Duodenal mucosa (tissue), 2 donors: Measurements from ENCODE around the gene KMT2C.

Source experiments
- H3K27ac ChIP-seq: one replicate; pipeline ENCODE4 v1.7.0; 2013; ENCODE audit warnings: low read depth, low read length
- H3K27me3 ChIP-seq, 2 donors: one replicate each; pipeline ENCODE4 v1.7.0; 2013; ENCODE audit warnings: low read length in 2 of 2, control low read depth in 1 of 2; ENCODE audit not compliant: insufficient read depth in 2 of 2, control insufficient read depth in 1 of 2
- H3K36me3 ChIP-seq, 2 donors: one replicate each; pipeline ENCODE4 v1.7.0; 2013; ENCODE audit warnings: low read length in 2 of 2, control low read depth in 1 of 2; ENCODE audit not compliant: insufficient read depth in 2 of 2, control insufficient read depth in 1 of 2
- H3K4me1 ChIP-seq, 2 donors: one replicate each; pipeline ENCODE4 v1.7.0; 2013; ENCODE audit warnings: low read length in 2 of 2, control low read depth in 1 of 2; ENCODE audit not compliant: insufficient read depth in 2 of 2, control insufficient read depth in 1 of 2
- H3K4me3 ChIP-seq, 2 donors: one replicate each; pipeline ENCODE4 v1.7.0; 2013; ENCODE audit warnings: low read length in 2 of 2, low read depth in 1 of 2
- H3K9ac ChIP-seq, 2 donors: one replicate each; pipeline ENCODE4 v1.7.0; 2013; ENCODE audit warnings: low read length in 2 of 2, low read depth in 1 of 2
- H3K9me3 ChIP-seq, 2 donors: one replicate each; pipeline ENCODE4 v1.7.0; 2013; ENCODE audit warnings: low read length in 2 of 2, control low read depth in 1 of 2; ENCODE audit not compliant: control insufficient read depth in 1 of 2

KMT2C gene

DNA sequence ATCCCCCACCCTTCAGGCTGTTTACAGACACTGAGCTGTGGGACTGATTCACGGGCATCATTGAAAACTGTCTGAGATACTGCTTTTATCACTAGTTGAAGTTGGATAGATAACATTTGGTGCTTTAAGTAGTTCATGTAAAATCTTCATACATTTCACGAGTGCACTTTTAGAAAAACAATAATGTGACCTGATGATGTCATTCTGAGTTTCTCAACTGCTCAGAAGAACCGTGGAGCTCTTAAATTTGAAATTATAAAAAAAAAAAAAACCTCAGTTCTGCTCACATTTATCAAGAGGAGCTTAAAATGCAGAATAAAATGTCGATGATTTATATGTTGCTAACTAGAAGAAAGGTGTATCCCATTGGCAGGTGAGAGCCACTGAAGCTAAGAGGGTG lies 328.8 kb downstream of the KMT2C start:
- Histone ChIP-seq H3K27ac (no peak overlapping the region), H3K4me3 (no peak overlapping the region), H3K9me3 (no peaks in the 10 kb centered on the region), H3K36me3 (peaks cover 4 to 7% of the 10 kb centered on the region in 2 donors), H3K4me1 (no peaks in the 10 kb centered on the region), H3K9ac (no peak overlapping the region), H3K27me3 (no peaks in the 10 kb centered on the region)

DNA sequence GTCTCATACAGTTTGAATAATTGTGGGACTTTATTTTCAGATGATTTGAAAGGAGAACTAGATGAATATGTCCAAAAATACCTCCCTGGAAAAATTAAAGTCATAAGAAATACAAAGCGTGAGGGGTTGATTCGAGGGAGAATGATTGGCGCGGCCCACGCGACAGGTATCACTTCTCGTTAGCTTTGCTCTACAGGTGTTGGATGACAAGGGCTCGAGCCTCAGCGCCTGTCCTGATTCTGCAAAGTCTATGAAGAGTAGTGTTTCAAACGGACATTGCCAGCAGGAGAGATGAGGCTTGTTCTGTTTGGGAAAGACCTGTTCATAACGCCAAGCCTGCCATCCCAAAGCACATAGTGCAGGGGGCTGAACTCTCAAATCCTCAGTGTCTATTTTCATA lies 330.6 kb downstream of the KMT2C start:
- Histone ChIP-seq H3K9me3 (no peaks in the 10 kb centered on the region), H3K36me3 (peaks cover 11 to 13% of the 10 kb centered on the region in 2 donors), H3K9ac (no peak overlapping the region), H3K27me3 (no peaks in the 10 kb centered on the region), H3K4me3 (no peak overlapping the region), H3K27ac (no peak overlapping the region), H3K4me1 (no peaks in the 10 kb centered on the region)

GRCh38 chr7:152103691-152104090 lies 332.1 kb downstream of the KMT2C start:
- Histone ChIP-seq H3K27ac (no peak overlapping the region), H3K36me3 (peaks cover 10 to 11% of the 10 kb centered on the region in 2 donors), H3K4me3 (no peak overlapping the region), H3K9me3 (no peaks in the 10 kb centered on the region), H3K9ac (no peak overlapping the region), H3K4me1 (no peaks in the 10 kb centered on the region), H3K27me3 (no peaks in the 10 kb centered on the region)

GRCh38 chr7:152103066-152103465 lies 332.7 kb downstream of the KMT2C start:
- H3K36me3 ChIP-seq: peaks cover 10 to 11% of the 10 kb centered on the region in 2 donors
- H3K27ac ChIP-seq: no peak overlapping the region

GRCh38 chr7:152097330-152097729 lies 338.5 kb downstream of the KMT2C start:
- Histone ChIP-seq H3K9me3 (no peaks in the 10 kb centered on the region), H3K36me3 (peaks cover 5 to 10% of the 10 kb centered on the region in 2 donors), H3K4me1 (no peaks in the 10 kb centered on the region), H3K9ac (no peak overlapping the region), H3K4me3 (no peak overlapping the region), H3K27ac (no peak overlapping the region), H3K27me3 (no peaks in the 10 kb centered on the region)

More at GRCh38 chr7:152103066-152103465, 332.7 kb downstream of the KMT2C start:
- Histone ChIP-seq H3K9ac (no peak overlapping the region), H3K9me3 (no peaks in the 10 kb centered on the region), H3K4me3 (no peak overlapping the region), H3K4me1 (no peaks in the 10 kb centered on the region), H3K27me3 (no peaks in the 10 kb centered on the region)

GRCh38 chr7:152095771-152096170 lies 340.0 kb downstream of the KMT2C start:
- Histone ChIP-seq H3K9me3 (no peaks in the 10 kb centered on the region), H3K36me3 (peaks cover 0 to 3% of the 10 kb centered on the region in 2 donors), H3K4me1 (no peaks in the 10 kb centered on the region), H3K27ac (no peak overlapping the region), H3K27me3 (no peaks in the 10 kb centered on the region), H3K9ac (no peak overlapping the region), H3K4me3 (no peak overlapping the region)

DNA sequence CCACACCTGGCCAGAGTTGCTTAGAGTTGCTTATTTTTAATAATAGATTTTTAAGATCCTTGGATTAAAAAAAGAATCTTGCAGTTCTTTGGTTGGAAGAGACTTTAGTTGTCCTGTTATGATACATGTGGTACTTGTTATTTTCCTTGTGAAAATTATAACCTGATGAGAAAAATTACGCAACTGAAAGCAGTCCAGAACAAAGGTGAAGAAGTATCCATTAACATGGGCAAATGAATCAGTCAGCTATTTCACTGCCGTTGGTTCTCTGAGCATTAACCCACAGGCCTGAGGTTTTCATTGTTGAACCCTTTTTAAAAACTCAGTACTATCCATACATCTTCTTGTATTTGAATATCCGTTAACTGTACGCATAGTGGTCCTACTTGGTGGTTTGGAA lies 342.1 kb downstream of the KMT2C start:
- Histone ChIP-seq H3K4me1 (no peaks in the 10 kb centered on the region), H3K9ac (no peak overlapping the region), H3K27ac (no peak overlapping the region), H3K9me3 (peaks cover 4 to 9% of the 10 kb centered on the region in 2 donors), H3K36me3 (no peaks in the 10 kb centered on the region), H3K4me3 (no peak overlapping the region), H3K27me3 (no peaks in the 10 kb centered on the region)

- Histone ChIP-seq H3K36me3 (no peaks in the 10 kb centered on the region), H3K9me3 (peaks cover 4 to 17% of the 10 kb centered on the region in 2 donors), H3K4me3 (no peak overlapping the region), H3K4me1 (no peaks in the 10 kb centered on the region), H3K27ac (no peak overlapping the region), H3K27me3 (no peaks in the 10 kb centered on the region), H3K9ac (no peak overlapping the region)
Measured at GRCh38 chr7:152090747-152091146, 345.1 kb downstream of the KMT2C start.

DNA sequence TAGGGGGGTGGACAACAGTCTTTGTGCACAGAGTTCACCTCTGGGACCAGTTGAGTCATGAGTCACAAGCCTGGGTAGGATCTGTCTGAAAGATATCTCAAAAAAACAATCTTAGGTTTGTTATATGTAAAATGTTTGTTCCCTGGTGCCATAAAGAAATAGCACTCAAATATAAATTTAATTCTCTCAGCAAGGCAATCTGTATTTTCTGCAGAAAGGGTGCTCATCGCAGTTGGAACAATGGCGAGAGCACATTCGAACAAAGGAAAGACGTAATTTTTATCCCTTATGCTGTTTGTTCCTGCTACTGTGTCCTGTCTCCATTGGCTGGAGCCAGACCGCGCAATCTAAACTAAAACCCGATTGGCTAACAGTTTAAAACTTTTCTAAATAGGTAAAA lies 346.6 kb downstream of the KMT2C start:
- Histone ChIP-seq H3K27ac (no peak overlapping the region), H3K9me3 (peaks cover 4 to 17% of the 10 kb centered on the region in 2 donors), H3K27me3 (no peaks in the 10 kb centered on the region), H3K9ac (no peak overlapping the region), H3K36me3 (no peaks in the 10 kb centered on the region), H3K4me3 (no peak overlapping the region), H3K4me1 (no peaks in the 10 kb centered on the region)

- H3K4me1 ChIP-seq: no peaks in the 10 kb centered on the region
- H3K27me3 ChIP-seq: no peaks in the 10 kb centered on the region
- peaks cover 4 to 17% of the 10 kb centered on the region in 2 donors for H3K9me3 ChIP-seq
- H3K36me3 ChIP-seq: no peaks in the 10 kb centered on the region
- H3K4me3 ChIP-seq: no peak overlapping the region
- H3K27ac ChIP-seq: no peak overlapping the region
- H3K9ac ChIP-seq: no peak overlapping the region
Measured at GRCh38 chr7:152086513-152086912, 349.3 kb downstream of the KMT2C start.

- H3K36me3 ChIP-seq: no peaks in the 10 kb centered on the region
- H3K4me1 ChIP-seq: no peaks in the 10 kb centered on the region
- peaks cover 4 to 17% of the 10 kb centered on the region in 2 donors for H3K9me3 ChIP-seq
- no peak overlapping the region for H3K4me3 ChIP-seq
- no peaks in the 10 kb centered on the region for H3K27me3 ChIP-seq
- no peak overlapping the region for H3K27ac ChIP-seq
- H3K9ac ChIP-seq: no peak overlapping the region
Measured at GRCh38 chr7:152085131-152085530, 350.7 kb downstream of the KMT2C start.
